Ramos (cell line): ENCODE data around the gene SRM.
"Not testable (repeated sequence)": the region's sequence is repeated elsewhere in the genome, so short reads cannot be mapped to it uniquely, and the experiment has no call there.

Source experiments
- in situ Hi-C: fragments of 300-500 bp; cut with MboI; formaldehyde crosslinking; loops from one replicate; pipeline ENCODE4 v1.14.3; 2022; ENCODE audit warnings: low sequenced_read_pairs; ENCODE audit not compliant: unreplicated experiment

SRM gene

GRCh38 chr1:11046625-11047365, 13.0 kb downstream of the SRM start, which contains the start of gene MASP2:
Gene MASP2, minus strand, starts transcription at chr1:11047239. Its CDS starts 32 bp downstream, at chr1:11047207.
- in situ Hi-C loops = no loop called here

DNA sequence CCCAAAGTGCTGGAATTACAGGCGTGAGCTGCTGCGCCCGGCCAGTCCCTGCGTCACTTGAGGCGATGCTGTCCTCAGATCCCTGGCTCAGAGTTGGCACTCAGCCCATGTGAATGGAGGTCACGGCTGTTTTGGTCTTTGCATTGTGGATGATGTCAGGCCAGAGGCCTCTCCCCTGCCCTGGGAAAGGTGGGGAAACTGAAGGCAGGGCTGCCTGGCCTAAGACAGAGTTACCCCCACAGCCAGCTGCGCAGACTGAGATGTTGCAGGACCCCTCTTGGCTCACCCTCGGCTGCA, 13.6 kb downstream of the SRM start:
- in situ Hi-C loops = no loop called here

GRCh38 chr1:11045428-11046269, 14.2 kb downstream of the SRM start:
- in situ Hi-C loops = no loop called here

DNA sequence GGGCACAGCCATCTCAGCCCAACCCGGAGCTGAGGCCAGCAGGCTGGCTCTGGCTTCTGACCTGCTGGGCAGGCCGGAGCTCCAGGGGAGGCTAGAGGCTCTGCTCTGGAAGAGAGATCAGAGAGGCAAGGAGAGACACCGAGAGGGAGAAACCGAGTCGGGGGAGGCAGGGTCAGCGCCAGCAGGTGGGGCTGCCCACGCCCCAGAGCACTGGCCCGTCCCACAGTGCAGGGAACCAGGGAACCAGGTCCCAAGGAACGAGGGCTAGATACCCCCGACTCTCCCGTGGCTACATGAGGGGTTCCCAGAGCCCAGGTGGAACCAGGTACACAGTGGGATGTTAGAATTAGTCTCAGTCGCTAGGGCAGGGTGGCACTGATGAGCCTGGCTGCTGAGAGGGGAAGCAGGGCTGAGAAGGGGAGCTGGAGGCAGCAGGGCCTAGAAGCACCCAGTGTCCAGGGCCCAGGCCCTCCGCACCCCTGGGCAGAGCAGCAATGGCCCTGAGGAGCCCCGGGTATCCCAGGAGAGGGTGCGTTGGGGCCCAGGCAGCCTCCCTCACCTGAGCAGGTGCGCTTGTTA, 14.9 kb downstream of the SRM start:
- in situ Hi-C loops = no loop called here

- in situ Hi-C loops = no loop called here
Measured at GRCh38 chr1:11044086-11044848, 15.6 kb downstream of the SRM start.

DNA sequence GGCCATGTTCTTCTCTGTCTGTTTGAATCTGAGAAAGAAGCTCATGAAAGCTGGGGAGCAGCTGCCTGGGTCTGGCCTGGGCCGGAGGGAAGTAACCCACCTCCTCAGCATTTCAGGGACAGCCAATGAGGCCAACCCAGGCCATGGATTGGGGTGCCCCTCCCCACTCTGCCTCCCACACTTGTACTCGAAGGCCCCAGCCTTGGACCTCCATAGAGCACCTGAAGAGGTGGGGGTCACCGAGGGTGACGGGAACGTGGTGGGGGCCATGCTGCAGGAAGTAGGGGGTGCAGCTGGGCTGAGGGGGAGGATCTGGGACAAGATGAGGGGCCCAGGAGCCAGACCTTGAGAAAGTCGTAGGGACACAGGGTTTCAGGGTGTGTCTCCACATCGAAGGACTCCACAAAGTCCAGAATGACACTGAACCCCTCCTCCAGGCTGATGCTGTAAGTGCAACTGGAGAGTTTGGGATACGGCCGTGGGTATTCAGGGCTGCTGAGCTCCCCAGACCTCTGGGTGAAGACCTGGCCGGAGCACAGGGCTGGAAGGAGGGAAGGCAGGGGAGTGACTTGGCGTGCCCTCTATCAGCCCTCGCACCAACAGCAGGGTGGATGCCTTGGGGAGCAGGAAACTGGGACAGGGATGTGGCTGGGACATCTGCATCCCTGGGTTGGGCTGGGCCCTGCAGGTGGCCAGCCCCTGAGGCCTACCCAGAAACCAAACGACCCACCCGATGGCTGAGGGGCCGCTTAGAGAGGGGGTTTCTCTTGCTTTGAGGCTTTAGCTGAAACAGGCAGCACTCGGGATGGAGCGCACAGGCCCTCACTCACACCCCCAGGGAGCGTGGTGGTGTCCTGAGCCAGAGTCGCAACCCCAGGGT, 16.6 kb downstream of the SRM start:
- in situ Hi-C loops = no loop called here

- in situ Hi-C loops = no loop called here
Measured at GRCh38 chr1:11042065-11042464, 17.8 kb downstream of the SRM start.

DNA sequence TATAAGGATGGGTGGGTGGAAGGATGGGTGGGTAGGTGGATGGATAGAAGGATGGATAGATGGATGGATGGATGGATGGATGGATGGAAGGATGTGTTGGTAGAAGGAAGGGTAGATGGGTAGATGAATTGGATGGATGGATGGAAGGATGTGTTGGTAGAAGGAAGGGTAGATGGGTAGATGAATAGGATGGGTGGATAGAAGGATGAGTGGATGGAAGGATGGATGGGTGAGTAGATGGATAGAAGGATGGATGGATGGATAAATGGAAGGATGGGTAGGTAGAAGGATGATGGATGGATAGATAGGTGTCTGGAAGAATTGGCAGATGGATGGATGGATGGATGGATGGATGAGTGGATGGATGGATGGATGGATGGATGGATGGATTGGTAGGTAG, 18.8 kb downstream of the SRM start:
- in situ Hi-C loops = no loop called here

DNA sequence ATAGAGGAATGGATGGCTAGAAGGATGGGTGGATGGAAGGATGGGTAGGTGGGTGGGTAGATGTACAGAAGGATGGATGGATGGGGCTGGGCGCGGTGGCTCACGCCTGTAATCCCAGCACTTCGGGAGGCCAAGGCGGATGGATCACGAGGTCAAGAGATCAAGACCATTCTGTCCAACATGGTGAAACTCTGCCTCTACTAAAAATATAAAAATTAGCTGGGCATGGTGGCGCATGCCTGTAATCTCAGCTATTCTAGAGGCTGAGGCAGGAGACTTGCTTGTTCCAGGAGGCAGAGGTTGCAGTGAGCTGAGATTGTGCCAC, 19.8 kb downstream of the SRM start:
- in situ Hi-C loops = not testable (repeated sequence)

- in situ Hi-C loops = no loop called here
Measured at GRCh38 chr1:11039351-11040104, 20.3 kb downstream of the SRM start.

DNA sequence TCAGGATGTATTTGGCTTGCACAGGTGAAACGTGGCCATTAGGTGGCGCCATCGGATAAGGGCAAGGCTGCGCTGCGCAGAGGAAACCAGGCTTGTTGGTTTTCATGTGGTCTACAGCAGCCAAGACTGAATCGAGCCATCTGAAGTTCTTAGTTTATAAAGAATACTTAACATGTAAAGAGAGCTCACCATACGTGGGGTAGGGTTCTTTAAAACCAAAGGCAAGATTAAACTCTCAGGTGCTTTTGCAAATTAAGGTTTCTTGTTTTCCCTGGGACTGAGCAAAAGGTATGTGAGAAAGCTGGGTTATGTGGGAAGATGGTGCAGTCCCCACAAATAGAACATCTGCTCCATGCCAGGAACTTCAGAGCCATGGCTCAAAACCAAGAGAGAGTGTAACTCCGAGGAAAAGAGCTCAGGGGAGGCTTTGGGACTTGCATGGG, 22.1 kb downstream of the SRM start:
- in situ Hi-C loops = no loop called here

DNA sequence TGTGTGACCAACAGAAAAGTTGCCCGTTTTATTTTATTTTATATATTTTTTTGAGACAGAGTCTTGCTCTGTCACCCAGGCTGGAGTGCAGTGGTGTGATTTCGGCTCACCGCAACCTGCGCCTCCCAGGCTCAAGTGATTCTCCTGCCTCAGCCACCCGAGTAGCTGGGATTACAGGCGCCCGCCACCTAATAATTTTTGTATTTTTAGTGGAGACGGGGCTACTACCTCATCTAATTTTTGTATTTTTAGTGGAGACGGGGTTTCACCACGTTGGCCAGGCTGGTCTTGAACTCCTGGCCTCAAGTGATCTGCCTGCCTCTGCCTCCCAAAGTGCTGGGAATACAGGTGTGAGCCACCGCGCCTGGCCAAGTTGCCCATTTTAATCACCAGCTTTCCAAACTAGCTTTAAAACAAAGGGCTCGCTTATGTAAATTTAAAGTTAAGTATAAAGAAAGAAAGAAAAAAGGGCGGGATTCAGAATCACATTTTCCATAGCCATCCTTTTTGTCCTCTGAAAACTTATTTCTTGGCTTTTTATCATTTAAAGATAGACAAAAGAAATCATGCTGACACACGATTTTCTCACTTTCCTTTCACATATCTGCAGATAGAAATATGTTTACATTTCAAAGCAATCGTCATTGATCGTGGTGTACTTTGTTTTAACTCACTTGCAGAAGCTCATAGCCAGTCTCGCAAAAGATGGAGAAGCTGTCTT, 22.6 kb downstream of the SRM start:
- in situ Hi-C loops = not testable (repeated sequence)

DNA sequence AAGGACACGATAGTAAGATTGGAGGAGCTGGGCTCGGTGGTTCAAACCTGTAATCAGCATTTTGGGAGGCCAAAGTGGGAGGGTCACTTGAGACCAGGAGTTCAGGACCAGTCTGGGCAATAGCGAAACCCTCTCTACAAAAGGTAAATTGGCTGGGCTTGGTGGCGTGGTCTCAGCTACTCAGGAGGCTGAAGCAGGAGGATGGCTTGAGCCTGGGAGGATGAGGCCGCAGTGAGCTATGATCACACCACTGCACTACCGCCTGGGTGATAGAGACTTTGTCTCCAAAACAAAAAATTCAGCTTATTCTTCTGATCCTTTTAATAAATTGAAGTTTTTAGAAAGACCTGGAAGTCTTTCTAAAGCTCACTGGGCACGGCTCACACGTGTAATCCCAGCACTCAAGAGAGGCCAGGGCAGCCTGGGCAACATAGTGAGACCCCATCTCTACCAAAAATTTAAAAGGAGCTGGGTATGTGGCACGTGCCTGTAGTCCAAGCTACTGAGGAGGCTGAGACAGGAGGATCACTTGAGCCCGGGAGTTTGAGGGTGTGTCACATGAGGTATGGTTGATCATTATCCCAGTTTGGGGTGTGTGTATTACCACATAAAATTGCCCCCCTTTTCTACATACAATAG, 28.1 kb downstream of the SRM start:
- in situ Hi-C loops = loop anchor here (5.0 kb wide), 1 partner anchor 611 kb away; no protein-coding TSS in a partner anchor

GRCh38 chr1:11030865-11031264, 29.0 kb downstream of the SRM start:
- in situ Hi-C loops = loop anchor here (5.0 kb wide), 1 partner anchor 611 kb away; no protein-coding TSS in a partner anchor

DNA sequence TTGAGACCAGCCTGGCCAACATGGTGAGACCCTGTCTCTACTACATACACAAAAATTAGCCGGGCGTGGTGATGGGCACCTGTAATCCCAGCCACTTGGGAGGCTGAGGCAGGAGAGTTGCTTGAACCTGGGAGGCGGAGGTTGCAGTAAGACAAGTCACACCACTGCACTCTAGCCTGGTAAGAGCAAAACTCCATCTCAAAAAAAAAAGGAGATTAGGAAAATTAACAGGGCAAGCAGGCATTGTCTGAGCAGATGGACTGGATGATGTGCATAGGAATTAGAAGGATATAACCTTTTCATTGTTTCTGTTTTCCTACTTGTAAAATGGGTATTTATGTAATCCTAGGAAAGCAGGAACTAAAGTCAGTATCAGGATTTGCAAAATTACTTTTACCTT, 31.8 kb downstream of the SRM start:
- in situ Hi-C loops = no loop called here

- in situ Hi-C loops = no loop called here
Measured at GRCh38 chr1:11027316-11027715, 32.5 kb downstream of the SRM start.

- in situ Hi-C loops = no loop called here
Measured at GRCh38 chr1:11026903-11027302, 32.9 kb downstream of the SRM start.

- in situ Hi-C loops = no loop called here
Measured at GRCh38 chr1:11026052-11026451, 33.8 kb downstream of the SRM start.
